HL-60 (cell line): ENCODE results near the gene GALNT9.

Source experiments
- GABPA ChIP-seq: IDR thresholded peaks from 2 replicates; pipeline ENCODE4 v1.6.1; 2012; ENCODE audit warnings: low read depth
- POLR2AphosphoS5 ChIP-seq: IDR thresholded peaks from 2 replicates; pipeline ENCODE4 v1.6.1; 2012; ENCODE audit warnings: low read depth
- TF ChIP-seq, protein P1 (sequence below): IDR thresholded peaks from one replicate; pipeline ENCODE4 v1.5.1; 2011; ENCODE audit warnings: low read length, control low read depth, inconsistent platforms; ENCODE audit not compliant: insufficient read depth
- TF ChIP-seq, protein P2 (sequence below): IDR thresholded peaks from 2 replicates; pipeline ENCODE4 v1.6.1; 2012; ENCODE audit warnings: low read depth; ENCODE audit not compliant: insufficient replicate concordance

DNA sequence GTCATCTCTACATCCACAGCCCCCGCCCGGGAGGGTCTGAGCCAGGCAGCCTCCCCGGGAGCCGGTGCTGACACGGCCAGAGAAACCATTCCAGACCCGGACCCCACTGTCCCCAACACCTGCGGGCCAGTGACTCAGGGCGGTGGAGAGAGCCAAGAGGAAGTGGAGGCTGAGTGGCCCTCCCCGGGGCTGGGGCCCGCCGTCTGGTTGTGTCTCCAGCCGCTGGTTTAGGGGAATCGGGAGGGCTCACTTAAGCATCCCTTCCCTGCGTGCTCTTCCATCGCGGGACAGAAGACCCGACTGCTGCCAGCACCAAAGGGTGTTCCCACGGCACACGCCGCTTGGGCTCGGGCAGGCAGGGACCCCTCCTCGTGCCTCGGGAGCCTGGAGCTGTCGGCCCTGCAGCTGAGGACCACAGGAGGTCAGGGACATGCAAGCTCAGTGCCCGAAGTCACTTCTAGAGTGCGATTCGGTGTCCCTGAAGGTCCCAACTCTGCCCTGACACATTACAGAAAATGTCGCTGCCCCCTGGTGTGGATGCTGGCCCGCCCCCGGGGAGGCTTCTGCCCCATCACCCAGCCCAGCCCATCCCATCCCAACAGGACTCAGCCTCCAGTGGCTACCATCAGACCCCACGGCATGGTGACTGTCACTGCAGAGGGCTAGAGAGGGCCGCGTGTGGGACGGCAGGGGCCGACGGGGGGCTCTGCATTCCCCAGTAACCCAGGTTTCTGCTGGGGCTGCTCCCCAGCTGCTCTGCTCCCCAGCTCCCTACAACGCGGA lies 50.8 kb downstream of the GALNT9 start:
- TF ChIP-seq POLR2AphosphoS5 (no peak), GABPA (no peak)
- TF ChIP-seq, protein P1, sequence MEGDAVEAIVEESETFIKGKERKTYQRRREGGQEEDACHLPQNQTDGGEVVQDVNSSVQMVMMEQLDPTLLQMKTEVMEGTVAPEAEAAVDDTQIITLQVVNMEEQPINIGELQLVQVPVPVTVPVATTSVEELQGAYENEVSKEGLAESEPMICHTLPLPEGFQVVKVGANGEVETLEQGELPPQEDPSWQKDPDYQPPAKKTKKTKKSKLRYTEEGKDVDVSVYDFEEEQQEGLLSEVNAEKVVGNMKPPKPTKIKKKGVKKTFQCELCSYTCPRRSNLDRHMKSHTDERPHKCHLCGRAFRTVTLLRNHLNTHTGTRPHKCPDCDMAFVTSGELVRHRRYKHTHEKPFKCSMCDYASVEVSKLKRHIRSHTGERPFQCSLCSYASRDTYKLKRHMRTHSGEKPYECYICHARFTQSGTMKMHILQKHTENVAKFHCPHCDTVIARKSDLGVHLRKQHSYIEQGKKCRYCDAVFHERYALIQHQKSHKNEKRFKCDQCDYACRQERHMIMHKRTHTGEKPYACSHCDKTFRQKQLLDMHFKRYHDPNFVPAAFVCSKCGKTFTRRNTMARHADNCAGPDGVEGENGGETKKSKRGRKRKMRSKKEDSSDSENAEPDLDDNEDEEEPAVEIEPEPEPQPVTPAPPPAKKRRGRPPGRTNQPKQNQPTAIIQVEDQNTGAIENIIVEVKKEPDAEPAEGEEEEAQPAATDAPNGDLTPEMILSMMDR: no peak
- TF ChIP-seq, protein P2, sequence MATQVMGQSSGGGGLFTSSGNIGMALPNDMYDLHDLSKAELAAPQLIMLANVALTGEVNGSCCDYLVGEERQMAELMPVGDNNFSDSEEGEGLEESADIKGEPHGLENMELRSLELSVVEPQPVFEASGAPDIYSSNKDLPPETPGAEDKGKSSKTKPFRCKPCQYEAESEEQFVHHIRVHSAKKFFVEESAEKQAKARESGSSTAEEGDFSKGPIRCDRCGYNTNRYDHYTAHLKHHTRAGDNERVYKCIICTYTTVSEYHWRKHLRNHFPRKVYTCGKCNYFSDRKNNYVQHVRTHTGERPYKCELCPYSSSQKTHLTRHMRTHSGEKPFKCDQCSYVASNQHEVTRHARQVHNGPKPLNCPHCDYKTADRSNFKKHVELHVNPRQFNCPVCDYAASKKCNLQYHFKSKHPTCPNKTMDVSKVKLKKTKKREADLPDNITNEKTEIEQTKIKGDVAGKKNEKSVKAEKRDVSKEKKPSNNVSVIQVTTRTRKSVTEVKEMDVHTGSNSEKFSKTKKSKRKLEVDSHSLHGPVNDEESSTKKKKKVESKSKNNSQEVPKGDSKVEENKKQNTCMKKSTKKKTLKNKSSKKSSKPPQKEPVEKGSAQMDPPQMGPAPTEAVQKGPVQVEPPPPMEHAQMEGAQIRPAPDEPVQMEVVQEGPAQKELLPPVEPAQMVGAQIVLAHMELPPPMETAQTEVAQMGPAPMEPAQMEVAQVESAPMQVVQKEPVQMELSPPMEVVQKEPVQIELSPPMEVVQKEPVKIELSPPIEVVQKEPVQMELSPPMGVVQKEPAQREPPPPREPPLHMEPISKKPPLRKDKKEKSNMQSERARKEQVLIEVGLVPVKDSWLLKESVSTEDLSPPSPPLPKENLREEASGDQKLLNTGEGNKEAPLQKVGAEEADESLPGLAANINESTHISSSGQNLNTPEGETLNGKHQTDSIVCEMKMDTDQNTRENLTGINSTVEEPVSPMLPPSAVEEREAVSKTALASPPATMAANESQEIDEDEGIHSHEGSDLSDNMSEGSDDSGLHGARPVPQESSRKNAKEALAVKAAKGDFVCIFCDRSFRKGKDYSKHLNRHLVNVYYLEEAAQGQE: no peak
